ENCODE data around the gene GIT1. TPM values are rescaled to one million over a fixed set of nuclear protein-coding genes. Genes with fewer than 3 reads are reported as not detected.

Gene GIT1
- total and polyA plus RNA-seq, 4 donors = 8.1 to 47.0 (median 33.0) TPM

- Histone ChIP-seq H3K27ac (ENCODE audit: low read depth in 1 of 2, low read length in 2 of 2) (no peak overlapping the region), H3K9me3 (ENCODE audit: control insufficient read depth, low read length) (no peaks in the 10 kb centered on the region), H3K4me3 (ENCODE audit: low read length in 2 of 2) (peak overlapping the region in 1 of 2 donors; percentile 4), H3K4me1 (ENCODE audit: control insufficient read depth in 1 of 2, insufficient read depth in 2 of 2, low read length in 2 of 2) (no peaks in the 10 kb centered on the region), H3K27me3 (ENCODE audit: control insufficient read depth in 1 of 2, insufficient read depth in 2 of 2, low read length in 1 of 2) (no peaks in the 10 kb centered on the region), H3K36me3 (ENCODE audit: control insufficient read depth in 1 of 2, insufficient read depth in 2 of 2, low read length in 1 of 2) (no peaks in the 10 kb centered on the region)
- 14 to 22% methylated on average over 41 to 62 of the region's 62 CpGs for WGBS, 2 donors
- ATAC-seq (ENCODE audit: low FRiP score) (peak; percentile 71), DNase-seq (peak; percentile 75 to 91)
- intact Hi-C loops (cut with DNase I) = no loop called here
Measured at GRCh38 chr17:29572691-29573557, 16.5 kb downstream of the GIT1 start.

- intact Hi-C loops (cut with DNase I) = no loop called here
- Histone ChIP-seq H3K4me1 (ENCODE audit: control insufficient read depth in 1 of 2, insufficient read depth in 2 of 2, low read length in 2 of 2) (no peaks in the 10 kb centered on the region), H3K9me3 (ENCODE audit: control insufficient read depth, low read length) (no peaks in the 10 kb centered on the region), H3K27me3 (ENCODE audit: control insufficient read depth in 1 of 2, insufficient read depth in 2 of 2, low read length in 1 of 2) (no peaks in the 10 kb centered on the region), H3K4me3 (ENCODE audit: low read length in 2 of 2) (peak overlapping the region in 1 of 2 donors; percentile 4), H3K36me3 (ENCODE audit: control insufficient read depth in 1 of 2, insufficient read depth in 2 of 2, low read length in 1 of 2) (no peaks in the 10 kb centered on the region), H3K27ac (ENCODE audit: low read depth in 1 of 2, low read length in 2 of 2) (no peak overlapping the region)
- DNase-seq = peak; percentile 56 to 77
- WGBS, 2 donors = 23 to 26% methylated on average over 29 to 30 of the region's 30 CpGs
- ATAC-seq (ENCODE audit: low FRiP score) = no peak
Measured at GRCh38 chr17:29571883-29572681, 17.4 kb downstream of the GIT1 start.

GRCh38 chr17:29571486-29571882, 18.0 kb downstream of the GIT1 start:
- no peaks in the 10 kb centered on the region for H3K27me3 ChIP-seq (ENCODE audit: control insufficient read depth in 1 of 2, insufficient read depth in 2 of 2, low read length in 1 of 2)
- H3K36me3 ChIP-seq (ENCODE audit: control insufficient read depth in 1 of 2, insufficient read depth in 2 of 2, low read length in 1 of 2) = no peaks in the 10 kb centered on the region
- no peak overlapping the region for H3K27ac ChIP-seq (ENCODE audit: low read depth in 1 of 2, low read length in 2 of 2)
- intact Hi-C loops (cut with DNase I) = no loop called here
- H3K9me3 ChIP-seq (ENCODE audit: control insufficient read depth, low read length) = no peaks in the 10 kb centered on the region
- H3K4me1 ChIP-seq (ENCODE audit: control insufficient read depth in 1 of 2, insufficient read depth in 2 of 2, low read length in 2 of 2) = no peaks in the 10 kb centered on the region
- 83 to 86% methylated on average over 6 of the region's 6 CpGs for WGBS, 2 donors
- ATAC-seq (ENCODE audit: low FRiP score) = no peak
- DNase-seq = peak in 1 of 2 donors; percentile 49
- H3K4me3 ChIP-seq (ENCODE audit: low read length in 2 of 2) = no peak overlapping the region

GRCh38 chr17:29570521-29570920, 18.9 kb downstream of the GIT1 start:
- Histone ChIP-seq H3K4me3 (ENCODE audit: low read length in 2 of 2) (no peak overlapping the region), H3K36me3 (ENCODE audit: control insufficient read depth in 1 of 2, insufficient read depth in 2 of 2, low read length in 1 of 2) (no peaks in the 10 kb centered on the region), H3K9me3 (ENCODE audit: control insufficient read depth, low read length) (no peaks in the 10 kb centered on the region), H3K27ac (ENCODE audit: low read depth in 1 of 2, low read length in 2 of 2) (no peak overlapping the region), H3K4me1 (ENCODE audit: control insufficient read depth in 1 of 2, insufficient read depth in 2 of 2, low read length in 2 of 2) (no peaks in the 10 kb centered on the region), H3K27me3 (ENCODE audit: control insufficient read depth in 1 of 2, insufficient read depth in 2 of 2, low read length in 1 of 2) (no peaks in the 10 kb centered on the region)
- intact Hi-C loops (cut with DNase I) = no loop called here
- no peak for ATAC-seq (ENCODE audit: low FRiP score)
- 72 to 74% methylated on average over 7 of the region's 7 CpGs for WGBS, 2 donors
- peak; percentile 34 to 57 for DNase-seq

- intact Hi-C loops (cut with DNase I) = no loop called here
- Histone ChIP-seq H3K4me1 (ENCODE audit: control insufficient read depth in 1 of 2, insufficient read depth in 2 of 2, low read length in 2 of 2) (no peaks in the 10 kb centered on the region), H3K4me3 (ENCODE audit: low read length in 2 of 2) (peak overlapping the region in 1 of 2 donors; percentile 54), H3K9me3 (ENCODE audit: control insufficient read depth, low read length) (no peaks in the 10 kb centered on the region), H3K36me3 (ENCODE audit: control insufficient read depth in 1 of 2, insufficient read depth in 2 of 2, low read length in 1 of 2) (no peaks in the 10 kb centered on the region), H3K27me3 (ENCODE audit: control insufficient read depth in 1 of 2, insufficient read depth in 2 of 2, low read length in 1 of 2) (no peaks in the 10 kb centered on the region), H3K27ac (ENCODE audit: low read depth in 1 of 2, low read length in 2 of 2) (peak overlapping the region in 1 of 2 donors; percentile 38)
- 48 to 49% methylated on average over 14 of the region's 14 CpGs for WGBS, 2 donors
- DNase-seq (peak; percentile 37 to 60), ATAC-seq (ENCODE audit: low FRiP score) (no peak)
Measured at GRCh38 chr17:29569245-29569950, 20.1 kb downstream of the GIT1 start.

GRCh38 chr17:29568331-29569244, 20.9 kb downstream of the GIT1 start, which contains the start of gene TP53I13:
Gene TP53I13 (plus strand): TSS chr17:29568701. CDS start chr17:29568759, 58 bp downstream.
- Histone ChIP-seq H3K4me3 (ENCODE audit: low read length in 2 of 2) (peak within 1 kb of the TSS; percentile 50 to 54), H3K4me1 (ENCODE audit: control insufficient read depth in 1 of 2, insufficient read depth in 2 of 2, low read length in 2 of 2) (no peaks in the 10 kb centered on the region), H3K27me3 (ENCODE audit: control insufficient read depth in 1 of 2, insufficient read depth in 2 of 2, low read length in 1 of 2) (no peaks in the 10 kb centered on the region), H3K36me3 (ENCODE audit: control insufficient read depth in 1 of 2, insufficient read depth in 2 of 2, low read length in 1 of 2) (no peaks in the 10 kb centered on the region), H3K9me3 (ENCODE audit: control insufficient read depth, low read length) (no peaks in the 10 kb centered on the region), H3K27ac (ENCODE audit: low read depth in 1 of 2, low read length in 2 of 2) (peak within 1 kb of the TSS; percentile 1 to 43)
- WGBS, 2 donors = 0 to 1% methylated on average over 53 to 85 of the region's 85 CpGs
- ATAC-seq (ENCODE audit: low FRiP score) (peak; percentile 78), DNase-seq (peak; percentile 94 to 97)
- intact Hi-C loops (cut with DNase I) = no loop called here

- ATAC-seq (ENCODE audit: low FRiP score) (peak; percentile 71), DNase-seq (peak; percentile 81 to 87)
- Histone ChIP-seq H3K4me1 (ENCODE audit: control insufficient read depth in 1 of 2, insufficient read depth in 2 of 2, low read length in 2 of 2) (no peaks in the 10 kb centered on the region), H3K36me3 (ENCODE audit: control insufficient read depth in 1 of 2, insufficient read depth in 2 of 2, low read length in 1 of 2) (no peaks in the 10 kb centered on the region), H3K9me3 (ENCODE audit: control insufficient read depth, low read length) (no peaks in the 10 kb centered on the region), H3K4me3 (ENCODE audit: low read length in 2 of 2) (peak overlapping the region; percentile 50 to 54), H3K27me3 (ENCODE audit: control insufficient read depth in 1 of 2, insufficient read depth in 2 of 2, low read length in 1 of 2) (no peaks in the 10 kb centered on the region), H3K27ac (ENCODE audit: low read depth in 1 of 2, low read length in 2 of 2) (peak overlapping the region; percentile 1 to 43)
- intact Hi-C loops (cut with DNase I) = no loop called here
- WGBS, 2 donors = 0% methylated on average over 60 to 63 of the region's 63 CpGs
Measured at GRCh38 chr17:29567554-29568330, 21.7 kb downstream of the GIT1 start.

Measured in aorta (tissue), 5 donors.